GM23338 (cell line): ENCODE data around the gene UBE2J1. TPM values are rescaled to one million over a fixed set of nuclear protein-coding genes. Genes with fewer than 3 reads are reported as not detected.

ENCODE experiments used
- ATAC-seq: fragments of 200-7000 bp; cut with Tn5 transposase; 3 replicates; pipeline ENCODE4 v1.9.1; 2020
- DNase-seq: peaks from one replicate; pipeline ENCODE4 v3.0.0-alpha.2; 2015; ENCODE audit warnings: low spot score
- H2AFZ ChIP-seq: fragments of 200-600 bp; sonication (generic); 2 replicates; pipeline ENCODE4 v1.8.0; 2016; ENCODE audit warnings: antibody characterized with exemption, mild to moderate bottlenecking, moderate library complexity
- H3F3A ChIP-seq: fragments of 200-600 bp; sonication (generic); replicated peaks from 2 replicates; pipeline ENCODE4 v1.8.0; 2017; ENCODE audit warnings: antibody characterized with exemption, mixed run types, low read depth
- H3K27ac ChIP-seq: fragments of 200-600 bp; sonication (generic); 2 replicates; pipeline ENCODE4 v1.6.1; 2016; ENCODE audit warnings: low read depth
- H3K27me3 ChIP-seq: fragments of 200-600 bp; sonication (generic); 2 replicates; pipeline ENCODE4 v1.8.0; 2016; ENCODE audit warnings: mild to moderate bottlenecking, mixed run types, moderate library complexity; ENCODE audit not compliant: insufficient read depth
- H3K36me3 ChIP-seq: fragments of 200-600 bp; sonication (generic); 2 replicates; pipeline ENCODE4 v1.8.0; 2016; ENCODE audit warnings: mild to moderate bottlenecking; ENCODE audit not compliant: insufficient read depth
- H3K4me1 ChIP-seq: fragments of 200-600 bp; sonication (generic); 2 replicates; pipeline ENCODE4 v1.8.0; 2016; ENCODE audit warnings: mild to moderate bottlenecking, moderate library complexity; ENCODE audit not compliant: insufficient read depth
- H3K4me2 ChIP-seq: fragments of 200-600 bp; sonication (generic); 2 replicates; pipeline ENCODE4 v1.7.1; 2017; ENCODE audit warnings: mixed run types
- H3K4me3 ChIP-seq: fragments of 200-600 bp; sonication (generic); 2 replicates; pipeline ENCODE4 v1.6.1; 2016; ENCODE audit warnings: mixed run types
- H3K79me2 ChIP-seq: fragments of 200-600 bp; sonication (generic); replicated peaks from 2 replicates; pipeline ENCODE4 v1.8.0; 2017; ENCODE audit warnings: mild to moderate bottlenecking; ENCODE audit not compliant: insufficient read depth
- H3K9me2 ChIP-seq: fragments of 200-600 bp; sonication (generic); 2 replicates; pipeline ENCODE4 v1.8.0; 2017; ENCODE audit not compliant: insufficient read depth
- H4K20me1 ChIP-seq: fragments of 200-600 bp; sonication (generic); replicated peaks from 2 replicates; pipeline ENCODE4 v1.8.0; 2017; ENCODE audit warnings: mild to moderate bottlenecking; ENCODE audit not compliant: insufficient read depth
- H3K27ac Mint-ChIP-seq: 2 replicates; pipeline ENCODE4 v1.8.0; 2020; ENCODE audit warnings: inconsistent platforms, mild to moderate bottlenecking, moderate library complexity, mixed read lengths
- H3K27me3 Mint-ChIP-seq: 3 replicates; pipeline ENCODE4 v1.8.0; 2022; ENCODE audit warnings: low read depth, mild to moderate bottlenecking, moderate library complexity, mixed read lengths, inconsistent platforms; ENCODE audit not compliant: insufficient read depth, poor library complexity
- H3K36me3 Mint-ChIP-seq: 3 replicates; pipeline ENCODE4 v1.8.0; 2021; ENCODE audit warnings: low read depth, mild to moderate bottlenecking, inconsistent platforms, moderate library complexity, mixed read lengths
- H3K4me1 Mint-ChIP-seq: 3 replicates; pipeline ENCODE4 v1.8.0; 2020; ENCODE audit warnings: mild to moderate bottlenecking, inconsistent platforms, mixed read lengths
- H3K4me3 Mint-ChIP-seq: 3 replicates; pipeline ENCODE4 v1.8.0; 2021; ENCODE audit warnings: moderate library complexity, mild to moderate bottlenecking, inconsistent platforms, mixed read lengths
- H3K9me3 Mint-ChIP-seq: 3 replicates; pipeline ENCODE4 v1.8.0; 2020; ENCODE audit warnings: moderate library complexity, mild to moderate bottlenecking, inconsistent platforms, mixed read lengths
- CREB1 ChIP-seq: fragments of 250-450 bp; sonication (Bioruptor Pico); IDR thresholded peaks from 2 replicates; pipeline ENCODE4 v1.5.0; 2020; ENCODE audit warnings: low read depth, mild to moderate bottlenecking, moderate library complexity
- EZH2 ChIP-seq: fragments of 200-600 bp; sonication (generic); IDR thresholded peaks from one replicate; pipeline ENCODE4 v1.8.0; 2017; ENCODE audit warnings: antibody characterized with exemption, mild to moderate bottlenecking, low read depth; ENCODE audit not compliant: unreplicated experiment
- EZH2phosphoT487 ChIP-seq: fragments of 200-600 bp; sonication (generic); IDR thresholded peaks from one replicate; pipeline ENCODE4 v1.8.1; 2018; ENCODE audit warnings: antibody characterized with exemption; ENCODE audit not compliant: unreplicated experiment
- JUNB ChIP-seq: IDR thresholded peaks from one replicate; pipeline ENCODE4 v1.6.1; 2016; ENCODE audit warnings: antibody characterized with exemption; ENCODE audit not compliant: unreplicated experiment
- NANOG ChIP-seq: IDR thresholded peaks from 2 replicates; pipeline ENCODE4 v1.6.1; 2016; ENCODE audit warnings: antibody characterized with exemption, borderline replicate concordance
- POLR2AphosphoS5 ChIP-seq: IDR thresholded peaks from 2 replicates; pipeline ENCODE4 v1.6.1; 2016; ENCODE audit warnings: antibody characterized with exemption, low read depth
- STAT1 ChIP-seq: IDR thresholded peaks from one replicate; pipeline ENCODE4 v1.6.1; 2016; ENCODE audit warnings: antibody characterized with exemption; ENCODE audit not compliant: unreplicated experiment
- ZNF114 ChIP-seq: fragments of 250-450 bp; sonication (Bioruptor Pico); IDR thresholded peaks from 2 replicates; pipeline ENCODE4 v1.5.0; 2020; ENCODE audit warnings: mild to moderate bottlenecking, moderate library complexity
- ZNF331 ChIP-seq: fragments of 250-450 bp; sonication (Bioruptor Pico); IDR thresholded peaks from 2 replicates; pipeline ENCODE4 v1.5.0; 2020; ENCODE audit warnings: low read depth, mild to moderate bottlenecking, moderate library complexity
- polyA plus RNA-seq: library from polyadenylated mRNA; unstranded; fragments of >200 nt; fragmentation: Nextera tagmentation; extraction: Ambion mirVana; gene quantifications from 2 replicates; pipeline ENCODE4 v1.2.1, GENCODE V29; 2016
- total RNA-seq: library from RNA; depleted of rRNA; stranded (reverse); fragments of >200 nt; shearing (Covaris generic); gene quantifications from 2 replicates; pipeline ENCODE4 v1.2.3, GENCODE V29; 2014
- TF ChIP-seq, protein P1 (sequence below), 2 experiments: fragments of 200-600 bp in 1 of 2; sonication (generic) in 1 of 2; conservative IDR thresholded peaks; 2 replicates each; pipeline versions ENCODE4 v1.5.1 to v1.6.1; 2016 to 2017; ENCODE audit warnings: antibody characterized with exemption in 2 of 2, low read depth in 2 of 2, mild to moderate bottlenecking in 2 of 2, moderate library complexity in 1 of 2
- TF ChIP-seq, protein P2 (sequence below): fragments of 250-450 bp; sonication (Bioruptor Pico); IDR thresholded peaks from 2 replicates; pipeline ENCODE4 v1.5.0; 2020; ENCODE audit warnings: mild to moderate bottlenecking, moderate library complexity
- TF ChIP-seq, protein P3 (sequence below): IDR thresholded peaks from one replicate; pipeline ENCODE4 v1.6.1; 2018; ENCODE audit warnings: antibody characterized with exemption; ENCODE audit not compliant: unreplicated experiment

The UBE2J1 gene
- total and polyA plus RNA-seq, 2 experiments from 2014 or later: 7.5 to 13.1 TPM

DNA sequence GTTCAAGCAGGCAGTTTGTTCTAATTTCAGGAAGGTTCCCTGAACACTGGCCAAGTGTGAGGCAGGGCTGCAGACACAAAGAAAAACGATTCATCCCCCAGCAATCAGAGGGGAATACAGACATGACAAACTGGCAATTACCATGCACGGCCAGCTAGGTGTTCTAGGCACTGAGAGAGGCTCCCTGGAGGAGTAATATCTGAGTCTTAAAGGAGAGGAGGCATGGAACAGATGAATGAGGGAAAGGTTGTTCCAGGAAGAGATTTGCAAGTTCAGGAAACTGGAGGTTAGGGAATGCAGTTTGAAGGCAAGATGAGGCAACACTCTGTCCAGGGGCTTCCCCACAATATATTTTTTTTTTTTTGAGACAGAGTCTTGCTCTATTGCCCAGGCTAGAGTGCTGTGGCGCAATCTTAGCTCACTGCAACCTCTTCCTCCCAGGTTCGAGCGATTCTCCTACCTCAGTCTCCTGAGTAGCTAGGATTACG, 48.4 kb upstream of the UBE2J1 start (continued):
- TF ChIP-seq NANOG (no peak), ZNF331 (CRISPR knock-in tag) (no peak), CREB1 (no peak), EZH2phosphoT487 (no peak), JUNB (no peak)
- TF ChIP-seq, protein P1, sequence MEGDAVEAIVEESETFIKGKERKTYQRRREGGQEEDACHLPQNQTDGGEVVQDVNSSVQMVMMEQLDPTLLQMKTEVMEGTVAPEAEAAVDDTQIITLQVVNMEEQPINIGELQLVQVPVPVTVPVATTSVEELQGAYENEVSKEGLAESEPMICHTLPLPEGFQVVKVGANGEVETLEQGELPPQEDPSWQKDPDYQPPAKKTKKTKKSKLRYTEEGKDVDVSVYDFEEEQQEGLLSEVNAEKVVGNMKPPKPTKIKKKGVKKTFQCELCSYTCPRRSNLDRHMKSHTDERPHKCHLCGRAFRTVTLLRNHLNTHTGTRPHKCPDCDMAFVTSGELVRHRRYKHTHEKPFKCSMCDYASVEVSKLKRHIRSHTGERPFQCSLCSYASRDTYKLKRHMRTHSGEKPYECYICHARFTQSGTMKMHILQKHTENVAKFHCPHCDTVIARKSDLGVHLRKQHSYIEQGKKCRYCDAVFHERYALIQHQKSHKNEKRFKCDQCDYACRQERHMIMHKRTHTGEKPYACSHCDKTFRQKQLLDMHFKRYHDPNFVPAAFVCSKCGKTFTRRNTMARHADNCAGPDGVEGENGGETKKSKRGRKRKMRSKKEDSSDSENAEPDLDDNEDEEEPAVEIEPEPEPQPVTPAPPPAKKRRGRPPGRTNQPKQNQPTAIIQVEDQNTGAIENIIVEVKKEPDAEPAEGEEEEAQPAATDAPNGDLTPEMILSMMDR (conservative IDR thresholded peaks at IDR 0.05; ENCODE audit: low read depth in 2 of 2): no peak

DNA sequence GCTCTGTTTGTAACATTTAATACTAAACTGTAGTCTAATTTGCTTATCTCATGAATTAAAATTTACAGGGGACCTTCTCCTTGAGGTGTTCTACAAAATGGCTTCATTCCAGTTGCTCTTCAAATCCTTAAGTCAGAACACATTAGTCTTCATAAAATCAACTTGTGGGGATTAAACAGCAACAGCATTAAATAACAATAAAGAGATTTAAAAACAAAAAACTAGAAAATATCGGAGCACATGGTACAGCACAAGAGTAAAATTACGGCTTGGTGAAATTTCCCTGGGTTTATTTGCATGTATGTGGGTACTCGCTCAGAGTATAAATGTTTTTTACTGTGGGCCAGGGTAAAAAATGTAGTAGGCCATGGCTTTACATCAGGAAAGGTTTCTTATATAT, 47.5 kb upstream of the UBE2J1 start:
- Histone ChIP-seq H3K36me3 (no peaks in the 10 kb centered on the region), H3K27me3 (no peaks in the 10 kb centered on the region), H2AFZ (no peak overlapping the region), H3F3A (no peaks in the 10 kb centered on the region), H3K27ac (no peak overlapping the region), H4K20me1 (no peaks in the 10 kb centered on the region; the same call in 1 of the 2 replicates), H3K4me1 (peaks cover under 1% of the 10 kb centered on the region; the same call in 1 of the 2 replicates), H3K9me2 (no peaks in the 10 kb centered on the region), H3K4me2 (no peak overlapping the region), H3K4me3 (no peak overlapping the region), H3K79me2 (peaks cover 26% of the 10 kb centered on the region)
- Mint-ChIP-seq H3K9me3 (no peaks in the 10 kb centered on the region), H3K4me1 (peaks cover 9% of the 10 kb centered on the region), H3K27me3 (peaks cover 4% of the 10 kb centered on the region), H3K36me3 (0 out of 3 replicates have a peak, but pooled peaks cover 4% of the 10 kb centered on the region), H3K4me3 (no peak overlapping the region), H3K27ac (no peak overlapping the region)
- DNase-seq: no peak
- ATAC-seq: no peak
- TF ChIP-seq EZH2 (no peak), ZNF331 (CRISPR knock-in tag) (no peak), STAT1 (no peak), CREB1 (no peak), ZNF114 (CRISPR knock-in tag) (no peak), NANOG (no peak), POLR2AphosphoS5 (no peak), JUNB (no peak)
- TF ChIP-seq, protein P2, sequence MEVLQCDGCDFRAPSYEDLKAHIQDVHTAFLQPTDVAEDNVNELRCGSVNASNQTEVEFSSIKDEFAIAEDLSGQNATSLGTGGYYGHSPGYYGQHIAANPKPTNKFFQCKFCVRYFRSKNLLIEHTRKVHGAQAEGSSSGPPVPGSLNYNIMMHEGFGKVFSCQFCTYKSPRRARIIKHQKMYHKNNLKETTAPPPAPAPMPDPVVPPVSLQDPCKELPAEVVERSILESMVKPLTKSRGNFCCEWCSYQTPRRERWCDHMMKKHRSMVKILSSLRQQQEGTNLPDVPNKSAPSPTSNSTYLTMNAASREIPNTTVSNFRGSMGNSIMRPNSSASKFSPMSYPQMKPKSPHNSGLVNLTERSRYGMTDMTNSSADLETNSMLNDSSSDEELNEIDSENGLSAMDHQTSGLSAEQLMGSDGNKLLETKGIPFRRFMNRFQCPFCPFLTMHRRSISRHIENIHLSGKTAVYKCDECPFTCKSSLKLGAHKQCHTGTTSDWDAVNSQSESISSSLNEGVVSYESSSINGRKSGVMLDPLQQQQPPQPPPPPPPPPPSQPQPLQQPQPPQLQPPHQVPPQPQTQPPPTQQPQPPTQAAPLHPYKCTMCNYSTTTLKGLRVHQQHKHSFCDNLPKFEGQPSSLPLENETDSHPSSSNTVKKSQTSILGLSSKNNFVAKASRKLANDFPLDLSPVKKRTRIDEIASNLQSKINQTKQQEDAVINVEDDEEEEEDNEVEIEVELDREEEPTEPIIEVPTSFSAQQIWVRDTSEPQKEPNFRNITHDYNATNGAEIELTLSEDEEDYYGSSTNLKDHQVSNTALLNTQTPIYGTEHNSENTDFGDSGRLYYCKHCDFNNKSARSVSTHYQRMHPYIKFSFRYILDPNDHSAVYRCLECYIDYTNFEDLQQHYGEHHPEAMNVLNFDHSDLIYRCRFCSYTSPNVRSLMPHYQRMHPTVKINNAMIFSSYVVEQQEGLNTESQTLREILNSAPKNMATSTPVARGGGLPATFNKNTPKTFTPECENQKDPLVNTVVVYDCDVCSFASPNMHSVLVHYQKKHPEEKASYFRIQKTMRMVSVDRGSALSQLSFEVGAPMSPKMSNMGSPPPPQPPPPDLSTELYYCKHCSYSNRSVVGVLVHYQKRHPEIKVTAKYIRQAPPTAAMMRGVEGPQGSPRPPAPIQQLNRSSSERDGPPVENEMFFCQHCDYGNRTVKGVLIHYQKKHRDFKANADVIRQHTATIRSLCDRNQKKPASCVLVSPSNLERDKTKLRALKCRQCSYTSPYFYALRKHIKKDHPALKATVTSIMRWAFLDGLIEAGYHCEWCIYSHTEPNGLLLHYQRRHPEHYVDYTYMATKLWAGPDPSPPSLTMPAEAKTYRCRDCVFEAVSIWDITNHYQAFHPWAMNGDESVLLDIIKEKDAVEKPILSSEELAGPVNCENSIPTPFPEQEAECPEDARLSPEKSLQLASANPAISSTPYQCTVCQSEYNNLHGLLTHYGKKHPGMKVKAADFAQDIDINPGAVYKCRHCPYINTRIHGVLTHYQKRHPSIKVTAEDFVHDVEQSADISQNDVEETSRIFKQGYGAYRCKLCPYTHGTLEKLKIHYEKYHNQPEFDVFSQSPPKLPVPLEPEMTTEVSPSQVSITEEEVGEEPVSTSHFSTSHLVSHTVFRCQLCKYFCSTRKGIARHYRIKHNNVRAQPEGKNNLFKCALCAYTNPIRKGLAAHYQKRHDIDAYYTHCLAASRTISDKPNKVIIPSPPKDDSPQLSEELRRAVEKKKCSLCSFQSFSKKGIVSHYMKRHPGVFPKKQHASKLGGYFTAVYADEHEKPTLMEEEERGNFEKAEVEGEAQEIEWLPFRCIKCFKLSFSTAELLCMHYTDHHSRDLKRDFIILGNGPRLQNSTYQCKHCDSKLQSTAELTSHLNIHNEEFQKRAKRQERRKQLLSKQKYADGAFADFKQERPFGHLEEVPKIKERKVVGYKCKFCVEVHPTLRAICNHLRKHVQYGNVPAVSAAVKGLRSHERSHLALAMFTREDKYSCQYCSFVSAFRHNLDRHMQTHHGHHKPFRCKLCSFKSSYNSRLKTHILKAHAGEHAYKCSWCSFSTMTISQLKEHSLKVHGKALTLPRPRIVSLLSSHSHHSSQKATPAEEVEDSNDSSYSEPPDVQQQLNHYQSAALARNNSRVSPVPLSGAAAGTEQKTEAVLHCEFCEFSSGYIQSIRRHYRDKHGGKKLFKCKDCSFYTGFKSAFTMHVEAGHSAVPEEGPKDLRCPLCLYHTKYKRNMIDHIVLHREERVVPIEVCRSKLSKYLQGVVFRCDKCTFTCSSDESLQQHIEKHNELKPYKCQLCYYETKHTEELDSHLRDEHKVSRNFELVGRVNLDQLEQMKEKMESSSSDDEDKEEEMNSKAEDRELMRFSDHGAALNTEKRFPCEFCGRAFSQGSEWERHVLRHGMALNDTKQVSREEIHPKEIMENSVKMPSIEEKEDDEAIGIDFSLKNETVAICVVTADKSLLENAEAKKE: no peak
- TF ChIP-seq, protein P3, sequence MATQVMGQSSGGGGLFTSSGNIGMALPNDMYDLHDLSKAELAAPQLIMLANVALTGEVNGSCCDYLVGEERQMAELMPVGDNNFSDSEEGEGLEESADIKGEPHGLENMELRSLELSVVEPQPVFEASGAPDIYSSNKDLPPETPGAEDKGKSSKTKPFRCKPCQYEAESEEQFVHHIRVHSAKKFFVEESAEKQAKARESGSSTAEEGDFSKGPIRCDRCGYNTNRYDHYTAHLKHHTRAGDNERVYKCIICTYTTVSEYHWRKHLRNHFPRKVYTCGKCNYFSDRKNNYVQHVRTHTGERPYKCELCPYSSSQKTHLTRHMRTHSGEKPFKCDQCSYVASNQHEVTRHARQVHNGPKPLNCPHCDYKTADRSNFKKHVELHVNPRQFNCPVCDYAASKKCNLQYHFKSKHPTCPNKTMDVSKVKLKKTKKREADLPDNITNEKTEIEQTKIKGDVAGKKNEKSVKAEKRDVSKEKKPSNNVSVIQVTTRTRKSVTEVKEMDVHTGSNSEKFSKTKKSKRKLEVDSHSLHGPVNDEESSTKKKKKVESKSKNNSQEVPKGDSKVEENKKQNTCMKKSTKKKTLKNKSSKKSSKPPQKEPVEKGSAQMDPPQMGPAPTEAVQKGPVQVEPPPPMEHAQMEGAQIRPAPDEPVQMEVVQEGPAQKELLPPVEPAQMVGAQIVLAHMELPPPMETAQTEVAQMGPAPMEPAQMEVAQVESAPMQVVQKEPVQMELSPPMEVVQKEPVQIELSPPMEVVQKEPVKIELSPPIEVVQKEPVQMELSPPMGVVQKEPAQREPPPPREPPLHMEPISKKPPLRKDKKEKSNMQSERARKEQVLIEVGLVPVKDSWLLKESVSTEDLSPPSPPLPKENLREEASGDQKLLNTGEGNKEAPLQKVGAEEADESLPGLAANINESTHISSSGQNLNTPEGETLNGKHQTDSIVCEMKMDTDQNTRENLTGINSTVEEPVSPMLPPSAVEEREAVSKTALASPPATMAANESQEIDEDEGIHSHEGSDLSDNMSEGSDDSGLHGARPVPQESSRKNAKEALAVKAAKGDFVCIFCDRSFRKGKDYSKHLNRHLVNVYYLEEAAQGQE: no peak
